HCT116 (cell line): ENCODE data around the gene RAI14.

Source experiments
- CBX3 ChIP-seq: IDR thresholded peaks from 2 replicates; pipeline ENCODE4 v1.6.1; 2012; ENCODE audit warnings: low read depth
- CEBPB ChIP-seq: IDR thresholded peaks from 2 replicates; pipeline ENCODE4 v1.6.1; 2012; ENCODE audit warnings: low read depth
- CTCF ChIP-seq, 3 experiments: fragments of 200-600 bp in 1 of 3; sonication (generic) in 1 of 3; IDR thresholded peaks in 2 of 3; conservative IDR thresholded peaks in 1 of 3; 2 replicates each; pipeline ENCODE4 v1.5.1; 2012 to 2017; ENCODE audit warnings: low read depth in 2 of 3, low read length in 2 of 3, antibody characterized with exemption in 1 of 3, borderline replicate concordance in 1 of 3, control low read depth in 1 of 3, mild to moderate bottlenecking in 1 of 3, mixed read lengths in 1 of 3, mixed run types in 1 of 3, moderate library complexity in 1 of 3; ENCODE audit not compliant: insufficient read depth in 1 of 3
- EGR1 ChIP-seq: IDR thresholded peaks from 2 replicates; pipeline ENCODE4 v1.6.1; 2012; ENCODE audit warnings: low read depth
- EZH2 ChIP-seq: fragments of 200-600 bp; sonication (generic); IDR thresholded peaks from 2 replicates; pipeline ENCODE4 v1.6.1; 2017; ENCODE audit warnings: antibody characterized with exemption, mixed run types
- EZH2phosphoT487 ChIP-seq: fragments of 200-600 bp; IDR thresholded peaks from 2 replicates; pipeline ENCODE4 v1.6.1; 2018; ENCODE audit warnings: antibody characterized with exemption, borderline replicate concordance
- FOSL1 ChIP-seq: IDR thresholded peaks from 2 replicates; pipeline ENCODE4 v1.6.1; 2012; ENCODE audit warnings: low read depth
- JUND ChIP-seq: IDR thresholded peaks from 2 replicates; pipeline ENCODE4 v1.6.1; 2012
- POLR2A ChIP-seq: IDR thresholded peaks from 2 replicates; pipeline ENCODE4 v1.7.0; 2011; ENCODE audit warnings: borderline replicate concordance; ENCODE audit not compliant: insufficient read depth, insufficient read length; ENCODE audit errors: extremely low read depth
- RAD21 ChIP-seq: IDR thresholded peaks from 2 replicates; pipeline ENCODE4 v1.6.1; 2012; ENCODE audit warnings: low read depth, mild to moderate bottlenecking
- SIN3A ChIP-seq: IDR thresholded peaks from 2 replicates; pipeline ENCODE4 v1.6.1; 2012; ENCODE audit warnings: low read depth
- SRF ChIP-seq: IDR thresholded peaks from 2 replicates; pipeline ENCODE4 v1.6.1; 2012; ENCODE audit warnings: low read depth
- YY1 ChIP-seq: IDR thresholded peaks from 2 replicates; pipeline ENCODE4 v1.6.1; 2011; ENCODE audit warnings: low read length, low read depth, moderate library complexity, mild to moderate bottlenecking; ENCODE audit not compliant: insufficient replicate concordance; ENCODE audit errors: extremely low read depth
- ZBTB33 ChIP-seq: IDR thresholded peaks from 2 replicates; pipeline ENCODE4 v1.6.1; 2011; ENCODE audit warnings: mild to moderate bottlenecking, low read length, moderate library complexity; ENCODE audit not compliant: insufficient replicate concordance; ENCODE audit errors: extremely low read depth

- TF ChIP-seq EZH2 (no peak), CBX3 (no peak), CTCF (IDR thresholded peaks at IDR 0.05 in 2 of 3, conservative IDR thresholded peaks at IDR 0.05 in 1 of 3; ENCODE audit: borderline replicate concordance in 1 of 3, insufficient read depth in 1 of 3, low read depth in 2 of 3, low read length in 2 of 3) (no peak), JUND (no peak), EGR1 (no peak), EZH2phosphoT487 (no peak), SIN3A (no peak), ZBTB33 (no peak), POLR2A (no peak), YY1 (no peak), CEBPB (no peak), RAD21 (no peak), FOSL1 (no peak), SRF (no peak)
Observed at GRCh38 chr5:34667705-34668104, 11.6 kb downstream of the RAI14 start.
